Smooth muscle cell (in vitro differentiated cells): ENCODE results near the gene EHMT1. TPM values are rescaled to one million over a fixed set of nuclear protein-coding genes. Genes with fewer than 3 reads are reported as not detected.

ENCODE experiments used
- DNase-seq: peaks from one replicate; lab custom pipeline; 2025; ENCODE audit not compliant: unreplicated experiment; lab: John Stamatoyannopoulos, UW
- H2AFZ ChIP-seq: fragments of 200-600 bp; sonication (generic); 2 replicates; pipeline ENCODE4 v1.6.0; 2016; ENCODE audit warnings: antibody characterized with exemption, low read depth, mild to moderate bottlenecking
- H3F3A ChIP-seq: fragments of 200-600 bp; sonication (generic); 2 replicates; pipeline ENCODE4 v1.6.0; 2017; ENCODE audit warnings: antibody characterized with exemption, low read depth
- H3K27ac ChIP-seq: fragments of 200-600 bp; sonication (generic); 2 replicates; pipeline ENCODE4 v1.5.1; 2016; ENCODE audit warnings: low read depth, mild to moderate bottlenecking
- H3K27me3 ChIP-seq: fragments of 200-600 bp; sonication (generic); 2 replicates; pipeline ENCODE4 v1.6.1; 2016; ENCODE audit warnings: low read depth, mild to moderate bottlenecking
- H3K36me3 ChIP-seq: fragments of 200-600 bp; sonication (generic); 2 replicates; pipeline ENCODE4 v1.5.1; 2016; ENCODE audit warnings: low read depth
- H3K4me1 ChIP-seq: fragments of 200-600 bp; sonication (generic); 2 replicates; pipeline ENCODE4 v1.5.1; 2016; ENCODE audit warnings: low read depth
- H3K4me2 ChIP-seq: fragments of 200-600 bp; sonication (generic); 2 replicates; pipeline ENCODE4 v1.6.0; 2016; ENCODE audit warnings: mild to moderate bottlenecking
- H3K4me3 ChIP-seq: fragments of 200-600 bp; sonication (generic); 2 replicates; pipeline ENCODE4 v1.5.1; 2016; ENCODE audit warnings: mild to moderate bottlenecking
- H3K79me2 ChIP-seq: fragments of 200-600 bp; sonication (generic); 2 replicates; pipeline ENCODE4 v1.6.0; 2016; ENCODE audit warnings: low read depth, mild to moderate bottlenecking
- H3K9ac ChIP-seq: fragments of 200-600 bp; sonication (generic); 2 replicates; pipeline ENCODE4 v1.6.0; 2016; ENCODE audit warnings: low read depth
- H3K9me3 ChIP-seq: fragments of 200-600 bp; sonication (generic); replicated peaks from 2 replicates; pipeline ENCODE4 v1.5.1; 2016; ENCODE audit warnings: low read depth
- H4K20me1 ChIP-seq: fragments of 200-600 bp; sonication (generic); 2 replicates; pipeline ENCODE4 v1.6.0; 2016; ENCODE audit warnings: low read depth
- CTCF ChIP-seq: fragments of 200-600 bp; sonication (generic); IDR thresholded peaks from 2 replicates; pipeline ENCODE4 v1.5.1; 2017; ENCODE audit warnings: borderline replicate concordance, mild to moderate bottlenecking, antibody characterized with exemption; ENCODE audit not compliant: insufficient read depth, poor library complexity, severe bottlenecking
- WGBS: methylation state at CpG from one replicate; pipeline ENCODE4 v1.1.7; 2016; ENCODE audit warnings: low lambda C conversion rate; 5-methylcytosine and 5-hydroxymethylcytosine counted together
- polyA plus RNA-seq: library from polyadenylated mRNA; unstranded; fragments of >200 nt; fragmentation: Nextera tagmentation; extraction: Ambion mirVana; gene quantifications from 2 replicates; pipeline ENCODE4 v1.2.1, GENCODE V29; 2016
- total RNA-seq: library from RNA; depleted of rRNA; stranded (reverse); fragments of >200 nt; gene quantifications from 2 replicates; pipeline ENCODE4 v1.2.3, GENCODE V29; 2014

Gene EHMT1
- total and polyA plus RNA-seq, 2 experiments from 2014 or later: 23.1 to 34.1 TPM

- TF ChIP-seq CTCF: no peak
- Histone ChIP-seq H3K36me3 (no peaks in the 10 kb centered on the region), H3K4me3 (no peak overlapping the region), H3K9me3 (no peaks in the 10 kb centered on the region), H3F3A (no peaks in the 10 kb centered on the region), H3K9ac (no peak overlapping the region), H3K27me3 (no peaks in the 10 kb centered on the region), H3K79me2 (peaks cover 8% of the 10 kb centered on the region), H3K4me2 (no peak overlapping the region), H3K27ac (no peak overlapping the region), H4K20me1 (peaks cover 6% of the 10 kb centered on the region), H2AFZ (no peak overlapping the region), H3K4me1 (no peaks in the 10 kb centered on the region)
- 97% methylated on average over 13 of the region's 13 CpGs for WGBS
- DNase-seq: no peak
Observed at GRCh38 chr9:137764981-137765380, 146.2 kb downstream of the EHMT1 start.

GRCh38 chr9:137765536-137765935 lies 146.7 kb downstream of the EHMT1 start:
- H3K9me3 ChIP-seq: no peaks in the 10 kb centered on the region
- H4K20me1 ChIP-seq: peaks cover 4% of the 10 kb centered on the region
- H3K27me3 ChIP-seq: no peaks in the 10 kb centered on the region
- H3F3A ChIP-seq: no peaks in the 10 kb centered on the region
- no peak overlapping the region for H2AFZ ChIP-seq
- no peak for TF ChIP-seq CTCF
- DNase-seq: no peak
- H3K4me1 ChIP-seq: no peaks in the 10 kb centered on the region
- H3K4me3 ChIP-seq: no peak overlapping the region
- 96% methylated on average over 7 of the region's 13 CpGs for WGBS
- H3K27ac ChIP-seq: no peak overlapping the region
- H3K79me2 ChIP-seq: peaks cover 8% of the 10 kb centered on the region
- no peak overlapping the region for H3K9ac ChIP-seq
- no peak overlapping the region for H3K4me2 ChIP-seq
- H3K36me3 ChIP-seq: no peaks in the 10 kb centered on the region

- no peaks in the 10 kb centered on the region for H3K4me1 ChIP-seq
- H3K9me3 ChIP-seq: no peaks in the 10 kb centered on the region
- no peak for TF ChIP-seq CTCF
- no peak overlapping the region for H3K9ac ChIP-seq
- peaks cover 4% of the 10 kb centered on the region for H3K79me2 ChIP-seq
- H3F3A ChIP-seq: no peaks in the 10 kb centered on the region
- DNase-seq: no peak
- no peaks in the 10 kb centered on the region for H3K27me3 ChIP-seq
- H2AFZ ChIP-seq: no peak overlapping the region
- WGBS: 98% methylated on average over 14 of the region's 14 CpGs
- H3K4me2 ChIP-seq: no peak overlapping the region
- H3K36me3 ChIP-seq: peaks cover under 1% of the 10 kb centered on the region
- no peak overlapping the region for H3K27ac ChIP-seq
- peaks cover 17% of the 10 kb centered on the region for H4K20me1 ChIP-seq
- no peak overlapping the region for H3K4me3 ChIP-seq
Observed at GRCh38 chr9:137771580-137771979, 152.8 kb downstream of the EHMT1 start.

GRCh38 chr9:137772281-137772873 lies 153.6 kb downstream of the EHMT1 start:
- Histone ChIP-seq H4K20me1 (peaks cover 17% of the 10 kb centered on the region), H3F3A (no peaks in the 10 kb centered on the region), H2AFZ (no peak overlapping the region), H3K79me2 (peaks cover 4% of the 10 kb centered on the region), H3K36me3 (peaks cover 8% of the 10 kb centered on the region), H3K9ac (no peak overlapping the region), H3K27me3 (no peaks in the 10 kb centered on the region), H3K4me2 (no peak overlapping the region), H3K4me1 (no peaks in the 10 kb centered on the region), H3K27ac (no peak overlapping the region), H3K9me3 (no peaks in the 10 kb centered on the region), H3K4me3 (no peak overlapping the region)
- TF ChIP-seq CTCF: no peak
- 91% methylated on average over 12 of the region's 12 CpGs for WGBS
- no peak for DNase-seq
